ENCODE measurements around the gene MYO1D.

Gene MYO1D

DNA sequence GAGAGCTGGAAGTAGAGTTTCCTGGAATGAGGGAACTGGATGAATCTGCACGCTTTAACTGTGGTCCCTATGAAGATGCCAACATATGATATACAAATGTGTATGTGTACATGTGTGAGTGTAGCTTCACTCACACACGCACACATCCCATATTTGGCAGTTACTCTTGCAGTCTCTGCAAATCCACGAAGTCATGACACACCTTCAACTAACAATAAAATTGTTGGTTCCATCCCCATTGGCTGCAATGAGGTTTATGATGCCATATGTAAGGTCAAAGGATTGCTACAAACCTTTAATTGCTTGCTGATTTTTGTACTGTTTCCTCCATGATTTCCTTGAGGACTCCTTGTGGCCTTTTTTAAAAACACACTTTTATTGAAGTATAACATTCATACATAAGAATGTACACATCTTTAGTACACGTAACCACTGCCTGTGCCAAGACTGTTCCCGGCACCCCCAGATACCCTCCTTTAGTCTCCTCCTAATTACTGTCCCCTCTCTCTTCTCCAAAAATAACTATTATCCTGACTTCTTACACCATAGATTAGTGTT lies 22.0 kb downstream of the MYO1D start:
- no peak for DNase-seq (ENCODE audit: low spot score)

DNA sequence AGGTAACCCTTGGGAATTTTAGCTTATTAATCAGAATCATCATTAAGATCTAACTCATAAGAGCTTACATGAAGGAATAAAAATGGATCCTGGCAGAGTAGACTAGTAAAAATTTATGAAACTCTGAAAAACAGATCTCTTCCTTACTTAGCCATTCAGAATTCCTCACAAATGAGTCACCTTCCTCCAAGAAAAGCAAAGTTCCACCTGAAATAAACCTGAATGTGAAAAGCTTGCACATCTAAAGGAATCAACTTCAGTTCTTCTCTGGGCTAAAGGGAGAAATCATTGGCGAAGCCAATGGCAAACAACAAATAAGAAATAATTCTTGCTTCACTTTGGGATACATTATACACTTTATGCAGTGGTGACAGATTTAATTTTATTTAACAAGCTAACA lies 22.7 kb downstream of the MYO1D start:
- DNase-seq (ENCODE audit: low spot score) = no peak

DNA sequence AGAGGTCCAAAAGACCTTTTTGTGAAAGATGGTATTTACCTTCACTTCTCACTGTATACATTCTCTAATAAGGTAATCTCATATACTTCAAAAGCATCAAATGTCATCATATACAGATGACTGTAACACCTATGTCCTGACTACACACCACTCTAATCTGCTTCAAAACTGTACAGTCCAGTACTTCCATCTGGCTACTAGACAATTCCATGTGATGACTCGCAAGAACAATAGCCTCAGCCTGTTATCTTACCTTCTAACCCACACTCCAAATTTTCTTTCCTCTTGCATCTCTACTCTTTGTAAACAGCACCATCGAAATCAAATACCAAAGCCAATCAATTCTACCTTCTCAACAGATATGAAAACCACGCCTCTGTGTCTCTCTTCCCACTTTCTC lies 24.1 kb downstream of the MYO1D start:
- no peak for DNase-seq (ENCODE audit: low spot score)

DNA sequence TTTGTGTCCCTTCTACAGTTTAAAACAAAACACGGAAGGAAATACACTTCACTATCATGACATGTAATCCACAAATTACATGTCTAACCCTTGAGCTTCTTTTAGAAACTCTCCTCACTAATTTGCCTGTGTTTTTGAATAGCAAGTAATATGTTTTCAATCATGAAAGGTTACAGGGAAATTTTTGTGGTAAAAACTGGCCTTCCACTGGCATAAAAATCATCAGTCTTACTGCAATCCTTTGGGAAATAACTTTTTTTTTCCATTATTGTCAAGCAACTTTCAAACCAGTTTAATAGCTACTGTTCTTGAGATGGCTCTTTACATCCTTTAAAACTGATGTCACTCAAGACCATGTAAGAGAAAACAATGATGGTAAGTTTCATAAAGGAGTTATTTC lies 27.0 kb downstream of the MYO1D start:
- peak; percentile 56 for DNase-seq (ENCODE audit: low spot score)

DNA sequence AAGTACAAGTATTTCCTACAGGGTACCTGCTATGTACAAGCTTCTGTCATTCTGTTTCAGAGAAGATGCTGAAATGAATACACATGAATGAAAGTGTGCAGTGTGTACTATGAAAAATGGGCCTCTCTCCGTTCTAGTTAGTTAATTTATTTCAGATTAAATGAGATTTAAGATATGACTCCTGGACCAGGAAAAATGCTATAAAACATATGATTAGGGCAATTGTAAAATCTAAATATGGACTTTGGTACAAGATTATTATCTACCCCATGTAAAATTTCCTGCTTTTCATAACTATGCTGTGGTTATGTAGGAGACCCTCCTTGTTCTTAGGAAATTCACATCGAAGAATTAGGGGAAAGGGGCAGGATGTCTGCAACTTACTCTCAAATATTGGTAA lies 28.9 kb downstream of the MYO1D start:
- DNase-seq (ENCODE audit: low spot score) = no peak

DNA sequence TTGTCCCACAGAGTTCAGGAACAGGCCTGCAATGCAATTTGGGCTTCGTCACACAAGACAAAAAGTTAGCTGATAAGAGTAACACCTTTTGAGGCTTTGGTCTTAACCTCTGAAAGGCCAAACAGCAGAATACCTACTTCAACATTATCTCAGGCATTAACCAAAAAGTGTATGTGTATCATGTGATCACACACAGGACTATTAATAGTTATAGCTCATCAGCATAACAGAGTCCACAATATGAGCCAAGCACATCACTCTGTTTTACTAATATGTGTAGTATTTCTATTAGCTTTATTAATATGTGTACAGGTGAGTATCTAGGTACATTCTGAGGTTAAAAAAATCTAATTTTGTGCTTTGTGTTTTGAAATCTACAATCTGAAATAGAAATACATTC lies 30.8 kb downstream of the MYO1D start:
- DNase-seq (ENCODE audit: low spot score) = no peak

DNA sequence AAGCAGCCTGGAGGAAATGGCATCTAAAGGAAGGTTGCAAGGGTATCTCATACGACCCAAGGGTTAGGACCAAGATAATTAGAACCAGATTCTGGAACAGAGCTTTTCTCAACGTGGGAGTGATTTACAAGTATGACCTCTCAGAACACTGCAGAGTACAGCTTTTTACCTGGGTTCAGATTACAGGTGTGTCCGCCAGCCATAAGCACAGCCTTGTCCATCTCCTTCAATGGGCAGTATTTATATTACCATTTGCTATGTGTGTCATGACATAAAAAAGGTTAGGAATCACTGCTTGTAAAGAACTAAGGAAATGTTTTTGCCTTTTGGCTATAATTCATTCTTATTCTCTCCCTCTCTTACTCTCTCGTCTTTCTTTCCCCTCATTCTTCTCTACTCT lies 36.7 kb downstream of the MYO1D start:
- no peak for DNase-seq (ENCODE audit: low spot score)

DNA sequence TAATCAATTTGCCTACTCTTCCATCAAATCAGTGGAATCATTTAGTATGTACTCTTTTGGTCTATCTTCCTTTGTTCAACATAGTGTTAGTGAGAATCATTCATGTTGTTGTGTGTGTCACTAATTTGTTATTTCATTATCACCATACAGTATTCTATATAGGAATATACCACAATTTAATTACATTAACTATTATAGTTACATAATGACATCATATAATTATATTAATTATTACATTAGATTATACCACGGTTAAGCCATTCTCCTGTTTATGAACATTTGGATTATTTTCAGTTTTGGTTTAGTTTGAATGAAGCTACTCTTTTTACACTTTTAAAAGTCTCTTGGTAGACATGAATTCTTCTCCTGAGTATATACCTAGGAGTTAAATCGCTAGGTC lies 40.4 kb downstream of the MYO1D start:
- no peak for DNase-seq (ENCODE audit: low spot score)

DNA sequence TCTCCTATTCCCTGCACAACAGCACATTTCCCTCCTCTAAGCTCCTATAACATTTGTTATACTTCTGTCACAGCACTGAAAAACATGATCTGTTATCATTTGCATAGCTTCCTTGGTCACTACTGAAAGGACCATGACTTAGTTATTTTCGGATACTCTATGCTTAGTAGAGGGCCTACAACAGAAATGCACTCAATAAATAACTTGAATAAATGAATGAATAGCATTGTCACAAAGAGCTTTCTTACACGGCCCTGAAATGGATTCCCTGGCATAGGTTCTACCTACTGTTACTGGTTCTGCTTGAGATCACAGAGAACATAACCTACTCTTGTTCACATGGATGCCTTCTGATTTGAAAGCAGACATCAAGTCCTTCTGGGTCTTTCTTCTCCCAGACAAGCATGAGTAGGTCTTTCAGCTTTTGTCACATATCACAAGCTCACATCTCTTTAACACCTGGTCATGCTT lies 41.6 kb downstream of the MYO1D start:
- no peak for DNase-seq (ENCODE audit: low spot score)

DNA sequence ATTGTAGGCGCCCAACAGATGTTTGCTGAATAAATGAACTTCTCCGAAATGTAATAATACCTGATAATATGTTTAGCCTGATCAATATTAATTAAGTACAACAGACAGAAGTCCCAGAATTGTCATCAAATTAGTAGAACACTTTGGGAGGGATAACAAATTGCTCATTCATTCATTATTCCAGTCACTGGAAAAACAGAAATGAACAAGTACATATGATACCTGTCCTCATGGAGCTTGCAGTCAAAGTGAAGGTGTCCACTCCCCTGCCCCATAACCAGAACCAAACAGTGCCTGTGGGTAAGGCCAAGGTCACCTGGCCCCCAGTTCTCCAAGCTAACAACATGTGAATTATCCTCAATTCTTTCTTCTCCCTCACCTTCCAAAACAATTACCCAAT lies 42.8 kb downstream of the MYO1D start:
- DNase-seq (ENCODE audit: low spot score) = no peak

DNA sequence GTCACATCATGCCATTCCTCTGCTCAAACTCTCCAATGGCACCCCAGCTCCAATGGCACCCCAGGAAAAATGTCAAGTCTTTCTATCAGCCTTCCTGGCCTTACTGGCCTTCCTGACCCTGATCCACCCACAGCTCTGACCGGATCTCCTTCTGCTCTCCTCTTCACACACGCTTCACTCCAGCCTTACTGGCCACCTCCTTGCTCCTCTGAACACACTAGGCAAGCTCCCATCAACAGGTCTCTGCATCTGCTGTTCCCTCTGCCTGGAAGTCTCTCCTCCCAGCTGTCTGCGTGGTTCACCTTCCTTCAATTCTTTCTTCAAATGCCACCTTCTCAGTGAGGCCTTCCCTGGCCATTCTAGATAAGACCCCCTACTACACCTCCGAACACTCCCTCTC lies 43.4 kb downstream of the MYO1D start:
- DNase-seq (ENCODE audit: low spot score) = no peak

DNA sequence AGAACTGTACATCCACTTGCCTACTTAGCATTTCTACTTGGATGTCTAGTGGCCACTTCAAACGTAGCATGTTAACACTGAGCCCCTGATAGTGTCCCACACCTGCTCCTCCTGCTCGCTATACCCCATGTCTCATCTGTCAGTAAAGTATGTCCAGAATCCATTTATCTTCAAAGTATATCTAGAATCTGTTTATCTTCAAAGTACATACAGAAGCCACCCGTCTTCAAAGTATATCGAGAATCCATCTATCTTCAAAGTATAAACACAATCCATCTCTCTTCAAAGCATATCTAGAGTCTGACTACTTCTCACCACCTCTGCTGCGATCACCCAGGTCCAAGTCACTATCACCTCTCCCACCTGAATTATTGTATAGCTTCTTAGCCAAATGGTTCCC lies 43.8 kb downstream of the MYO1D start:
- DNase-seq (ENCODE audit: low spot score) = no peak

DNA sequence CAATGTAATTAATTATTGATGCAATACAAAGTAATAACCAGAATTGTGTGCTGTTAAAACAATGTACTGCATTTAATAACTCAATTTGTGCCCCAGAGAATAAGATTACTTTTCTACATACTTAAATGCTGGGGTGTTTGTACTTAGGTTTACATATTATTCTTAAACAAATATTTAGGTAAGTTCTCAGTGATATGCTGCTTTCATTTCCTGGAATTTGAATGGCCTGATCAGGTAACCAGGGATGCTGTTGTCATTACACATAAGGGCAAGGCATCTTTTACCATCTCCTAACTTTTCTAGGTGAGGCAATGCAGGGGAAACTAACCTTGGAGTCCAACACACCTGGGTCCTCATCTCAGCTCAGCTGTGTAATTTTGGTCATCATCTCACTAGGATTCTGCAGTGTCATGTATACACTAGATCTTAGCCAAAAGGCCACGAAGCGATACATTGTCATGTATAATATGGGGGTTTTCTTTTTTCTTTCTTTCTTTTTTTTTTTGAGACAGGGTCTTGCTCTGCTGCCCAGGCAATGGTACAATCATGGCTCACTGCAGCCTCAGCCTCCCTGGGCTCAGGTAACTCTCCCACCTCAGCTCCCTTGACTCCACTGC lies 45.2 kb downstream of the MYO1D start:
- no peak for DNase-seq (ENCODE audit: low spot score)

DNA sequence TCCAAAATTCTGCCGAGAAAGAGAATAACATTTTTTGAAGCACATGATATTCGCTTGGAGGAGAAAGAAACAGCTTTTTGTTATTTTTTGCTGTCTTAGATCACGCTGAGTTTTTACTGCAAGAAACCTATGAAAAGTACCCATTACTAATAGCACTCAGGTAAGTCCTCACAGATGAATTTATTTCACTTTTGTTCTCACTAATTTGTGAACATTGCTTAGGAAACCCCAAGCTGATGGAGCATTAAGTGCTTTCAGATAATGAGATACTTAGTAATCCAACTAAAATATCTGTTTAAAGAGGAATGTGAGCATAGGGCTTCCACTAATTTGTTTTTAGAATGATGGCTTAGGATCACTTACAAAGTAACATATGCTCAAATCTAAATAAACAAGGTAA lies 45.7 kb downstream of the MYO1D start:
- DNase-seq (ENCODE audit: low spot score) = no peak

DNA sequence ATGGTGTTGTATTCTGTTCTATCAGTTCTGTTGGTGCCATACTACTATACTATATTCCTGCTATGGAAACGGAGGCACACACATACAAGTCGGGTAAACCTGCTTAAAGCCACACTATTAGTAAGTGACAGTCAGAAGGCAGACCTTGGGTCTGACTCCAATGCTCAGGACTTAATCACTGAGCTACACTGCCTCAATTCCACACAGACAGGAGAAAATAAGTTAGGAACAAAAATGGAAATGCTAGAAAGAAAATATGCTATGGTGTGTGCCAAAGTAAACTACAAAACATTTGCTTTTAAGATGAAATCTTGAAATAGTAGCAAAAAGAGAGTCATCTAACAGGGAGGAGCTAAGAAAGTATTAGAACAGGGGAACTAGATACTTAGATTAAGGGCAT lies 48.1 kb downstream of the MYO1D start:
- DNase-seq (ENCODE audit: low spot score) = peak; percentile 29

DNA sequence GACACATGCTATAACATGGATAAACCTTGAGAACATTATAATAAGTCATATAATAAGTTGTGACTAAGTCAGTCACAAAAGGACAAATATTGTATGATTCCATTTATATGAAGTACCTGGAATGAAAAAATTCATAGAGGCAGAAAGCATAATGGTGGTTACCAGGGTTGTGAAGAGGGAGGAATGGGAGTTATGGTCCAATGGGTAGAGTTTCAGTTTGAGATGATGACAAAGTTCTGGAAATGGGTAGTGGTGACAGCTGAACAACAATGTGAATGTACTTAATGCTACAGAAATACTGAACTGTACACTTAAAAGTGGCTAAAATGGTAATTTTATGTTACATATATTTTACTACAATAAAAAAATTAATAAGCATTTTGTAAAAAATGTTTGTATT lies 49.7 kb downstream of the MYO1D start:
- DNase-seq (ENCODE audit: low spot score) = no peak

DNA sequence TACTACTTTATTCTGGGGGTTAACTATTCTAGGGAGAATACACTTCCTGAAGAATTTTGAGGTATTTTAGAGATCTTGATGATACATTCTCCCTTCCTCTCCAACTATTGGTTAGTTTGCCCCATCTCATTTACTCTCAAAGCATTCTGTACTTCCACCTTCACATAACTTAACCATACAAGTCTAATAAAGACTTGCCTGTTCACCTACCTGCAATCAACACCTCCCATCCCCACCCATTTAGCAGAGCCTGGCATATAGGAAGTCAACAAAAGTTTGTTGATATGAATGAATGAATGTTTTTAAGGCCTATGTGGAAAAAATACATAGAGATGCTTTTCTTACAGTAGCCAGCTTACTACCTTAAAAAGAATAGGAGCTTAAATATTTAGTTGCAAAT lies 50.8 kb downstream of the MYO1D start:
- no peak for DNase-seq (ENCODE audit: low spot score)

DNA sequence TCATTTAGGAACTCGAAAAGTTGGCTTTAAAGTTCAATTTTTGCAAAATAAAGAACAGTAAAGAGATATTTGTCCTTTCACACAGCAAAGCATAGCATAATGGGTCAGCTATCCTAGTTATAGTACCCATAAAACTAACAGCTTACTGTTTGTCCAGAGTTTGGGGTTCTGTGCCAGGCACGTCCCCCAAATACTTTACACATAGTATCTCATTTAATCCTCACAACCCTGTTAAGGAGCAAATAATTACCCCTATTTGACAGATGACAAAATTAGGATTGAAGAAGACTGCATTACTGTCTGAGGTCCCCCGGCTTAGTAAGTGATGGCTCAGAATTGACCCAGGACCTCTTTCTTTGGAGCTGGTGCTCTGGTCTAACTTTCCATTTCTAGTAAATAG lies 52.6 kb downstream of the MYO1D start:
- DNase-seq (ENCODE audit: low spot score) = no peak

DNA sequence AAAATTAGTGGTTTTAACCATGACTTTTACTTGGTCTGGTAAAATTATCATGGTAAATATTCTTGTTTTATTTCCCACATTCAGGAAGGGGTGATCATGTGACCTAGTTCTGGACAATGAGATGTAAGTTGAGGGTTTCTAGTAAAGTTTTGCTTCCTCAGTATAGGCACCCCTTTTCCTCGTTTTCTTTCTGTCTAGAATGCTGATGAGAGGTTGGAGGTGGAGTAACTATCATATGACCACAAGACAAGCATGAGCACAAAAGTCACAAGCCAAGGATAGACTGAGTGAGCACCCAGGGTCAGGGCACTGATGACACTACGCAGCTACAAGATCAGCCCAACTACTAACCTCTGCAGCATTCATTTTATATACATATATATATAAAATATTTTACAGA lies 53.9 kb downstream of the MYO1D start:
- no peak for DNase-seq (ENCODE audit: low spot score)

DNA sequence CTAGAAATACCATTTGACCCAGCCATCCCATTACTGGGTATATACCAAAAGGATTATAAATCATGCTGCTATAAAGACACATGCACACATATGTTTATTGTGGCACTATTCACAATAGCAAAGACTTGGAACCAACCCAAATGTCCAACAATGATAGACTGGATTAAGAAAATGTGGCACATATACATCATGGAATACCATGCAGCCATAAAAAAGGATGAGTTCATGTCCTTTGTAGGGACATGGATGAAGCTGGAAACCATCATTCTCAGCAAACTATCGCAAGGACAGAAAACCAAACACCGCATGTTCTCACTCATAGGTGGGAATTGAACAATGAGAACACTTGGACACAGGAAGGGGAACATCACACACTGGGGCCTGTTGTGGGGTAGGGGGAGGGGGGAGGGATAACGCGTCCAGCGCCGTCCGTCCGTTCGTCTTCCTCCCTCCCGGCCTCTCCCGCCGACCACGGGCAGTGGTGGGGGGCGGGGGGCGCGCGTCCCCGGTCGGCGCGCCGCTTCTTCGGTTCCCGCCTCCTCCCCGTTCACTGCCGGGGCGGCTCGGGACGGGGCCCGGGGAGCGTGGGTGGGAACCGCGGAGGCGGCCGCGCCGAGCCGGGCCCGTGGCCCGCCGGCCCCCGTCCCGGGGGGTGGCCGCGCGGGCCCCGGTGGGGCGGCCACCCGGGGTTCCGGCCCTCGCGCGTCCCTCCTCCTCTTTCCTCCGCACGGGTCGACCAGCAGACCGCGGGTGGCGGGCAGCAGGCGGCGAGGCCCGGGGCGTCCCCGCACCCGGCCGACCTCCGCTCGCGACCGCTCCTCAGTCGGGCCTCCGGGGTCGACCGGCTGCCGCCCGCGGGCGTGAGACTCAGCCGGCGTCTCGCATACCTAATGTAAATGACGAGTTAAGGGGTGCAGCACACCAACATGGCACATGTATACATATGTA lies 54.7 kb downstream of the MYO1D start:
- peak; percentile 42 for DNase-seq (ENCODE audit: low spot score)

DNA sequence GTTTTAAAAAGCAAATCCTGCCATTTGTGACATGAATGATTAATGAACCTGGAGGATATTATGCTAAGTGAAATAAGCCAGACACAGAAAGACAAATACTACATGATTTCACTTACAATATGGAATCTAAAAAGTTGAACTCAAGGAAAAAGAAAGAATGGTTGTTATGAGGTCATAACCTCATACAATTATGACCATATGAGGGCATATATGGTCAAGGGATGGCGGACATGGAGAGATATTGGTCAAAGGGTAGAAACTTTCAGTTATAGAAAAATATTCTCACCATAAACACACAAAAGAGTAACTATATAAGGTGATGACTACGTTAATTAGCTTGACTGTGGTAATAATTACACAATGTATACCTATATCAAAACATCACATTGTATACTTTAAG lies 56.5 kb downstream of the MYO1D start:
- no peak for DNase-seq (ENCODE audit: low spot score)

DNA sequence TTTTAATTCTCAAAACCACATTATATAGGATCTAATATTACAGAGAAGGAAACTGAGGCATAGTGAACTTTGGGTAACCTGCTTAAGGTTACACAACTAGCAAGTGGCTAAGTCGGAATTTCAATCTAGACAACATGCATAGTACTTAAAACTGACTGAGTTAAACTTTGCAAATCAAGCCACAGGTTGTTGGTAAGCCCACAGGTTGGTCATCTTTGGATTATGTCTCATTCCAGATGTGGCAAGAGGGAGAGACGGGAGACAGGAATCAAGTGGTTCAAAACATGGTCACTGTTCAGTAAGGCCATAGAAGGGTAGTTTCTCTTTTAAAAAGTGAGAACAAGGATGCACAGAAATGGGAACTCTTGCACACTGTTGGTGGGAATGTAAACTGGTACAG lies 57.1 kb downstream of the MYO1D start:
- DNase-seq (ENCODE audit: low spot score) = no peak

DNA sequence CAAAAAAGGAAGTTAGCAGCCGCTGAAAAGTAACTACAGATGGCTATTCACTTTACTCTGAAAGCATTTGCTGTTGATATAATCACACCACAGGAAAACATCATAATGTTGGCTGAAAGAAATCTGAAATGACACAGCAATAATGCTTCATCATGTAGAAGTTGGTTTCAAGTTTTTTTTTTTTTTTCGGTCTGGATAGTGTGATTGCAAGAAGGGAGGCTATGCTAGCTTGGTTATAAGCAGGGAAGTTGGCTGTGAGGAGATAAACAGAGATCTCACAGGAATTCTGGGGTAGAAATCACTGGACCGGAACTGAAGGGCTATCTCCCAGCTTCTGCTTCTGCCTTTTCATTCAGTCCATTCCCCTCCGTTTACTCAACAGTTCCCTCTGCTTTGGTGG lies 57.9 kb downstream of the MYO1D start:
- peak; percentile 50 for DNase-seq (ENCODE audit: low spot score)
